ENCODE measurements around the gene NUDT22.

The NUDT22 gene

DNA sequence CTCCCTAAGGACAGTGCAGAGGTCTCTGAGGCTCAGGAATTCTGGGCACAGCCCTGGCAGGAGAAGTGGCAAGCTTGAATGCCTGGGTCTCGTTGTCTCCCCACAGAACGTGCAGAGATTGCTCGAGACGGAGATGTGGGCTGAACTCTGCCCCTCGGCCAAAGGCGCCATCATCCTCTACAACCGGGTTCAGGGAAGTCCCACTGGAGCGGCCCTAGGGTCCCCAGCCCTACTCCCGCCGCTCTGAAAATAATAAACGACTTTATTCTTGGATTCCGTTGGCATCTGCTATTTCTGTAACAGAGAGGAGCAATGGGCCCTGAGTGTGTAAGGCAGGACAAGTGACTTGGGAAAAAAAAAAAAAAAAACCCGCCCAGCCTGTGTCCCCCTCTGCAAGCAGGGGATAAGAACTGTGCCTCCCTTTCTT, 3.7 kb downstream of the NUDT22 start:
- DNase-seq: no peak

DNA sequence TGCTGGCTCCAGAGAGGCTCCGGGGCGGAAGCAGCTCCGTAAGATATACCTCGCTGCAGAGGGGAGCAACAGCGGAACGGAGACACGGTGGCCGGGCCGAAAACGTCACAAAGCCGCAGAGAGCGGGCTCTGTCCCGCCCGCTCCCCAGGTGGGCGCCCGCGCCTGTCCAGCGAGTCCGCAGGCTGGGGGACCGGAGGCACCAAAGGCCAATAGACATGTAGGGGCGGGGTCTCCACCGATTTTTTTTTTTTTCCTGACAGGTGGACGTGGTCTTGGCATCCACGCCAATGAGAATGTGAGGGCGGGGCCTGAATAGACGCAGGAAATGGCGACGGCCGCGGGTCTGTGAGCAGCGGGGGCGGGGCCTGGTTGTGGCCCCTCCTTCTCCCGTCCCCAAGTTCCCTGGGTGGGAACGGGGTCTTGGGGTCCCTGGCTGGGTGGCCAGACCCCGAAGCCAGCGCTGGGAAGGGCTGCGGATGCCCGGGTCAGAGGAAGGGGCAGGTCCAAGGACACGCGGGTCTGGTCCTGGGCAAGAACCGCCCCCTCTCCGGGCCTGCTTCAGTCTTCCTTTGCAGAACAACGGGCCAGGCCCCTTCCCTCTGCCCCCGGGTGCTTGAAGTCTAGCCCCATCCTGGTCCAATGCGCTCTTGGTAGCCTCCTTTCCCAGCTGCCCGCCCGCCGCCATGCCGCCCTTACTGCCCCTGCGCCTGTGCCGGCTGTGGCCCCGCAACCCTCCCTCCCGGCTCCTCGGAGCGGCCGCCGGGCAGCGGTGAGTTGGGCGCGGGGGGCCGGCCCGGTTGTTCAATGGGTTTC, 4.3 kb downstream of the NUDT22 start, which contains the start of gene DNAJC4:
Gene DNAJC4, plus strand, starts transcription at position 378 of the 814 bp plus-strand sequence. Its CDS starts 307 bp downstream, at position 685.
- DNase-seq: peak; percentile 85

DNA sequence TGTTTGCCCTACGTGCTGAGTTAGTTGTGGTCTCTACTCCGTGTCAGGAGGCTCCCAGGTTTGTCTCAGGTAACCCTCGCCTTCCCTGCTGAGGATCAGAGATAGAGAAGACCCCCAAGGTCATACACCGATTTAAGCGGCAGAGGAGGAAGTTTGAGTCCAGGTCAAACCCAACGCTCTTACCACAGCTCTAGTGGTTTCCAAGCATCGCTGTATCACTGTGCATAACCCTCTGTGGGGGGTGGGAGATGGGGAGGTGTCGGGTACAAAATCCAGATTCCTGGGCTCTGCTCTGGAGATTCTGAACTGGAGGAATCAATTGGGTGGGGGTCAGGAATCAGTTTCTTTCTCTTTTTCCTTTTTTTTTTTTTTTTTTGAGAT, 4.9 kb downstream of the NUDT22 start:
- DNase-seq: no peak

- DNase-seq: no peak
Measured at GRCh38 chr11:64231546-64231945, 5.5 kb downstream of the NUDT22 start.

GRCh38 chr11:64232182-64232966, 6.3 kb downstream of the NUDT22 start:
- no peak for DNase-seq

GRCh38 chr11:64232967-64233315, 6.9 kb downstream of the NUDT22 start:
- no peak for DNase-seq

- DNase-seq: peak; percentile 51
Measured at GRCh38 chr11:64233913-64234586, 8.0 kb downstream of the NUDT22 start, which contains the start of gene VEGFB. Gene VEGFB (plus strand): TSS chr11:64234584. CDS start chr11:64234834, 250 bp downstream.

- DNase-seq: no peak
Measured at GRCh38 chr11:64234647-64235379, 8.7 kb downstream of the NUDT22 start.

DNA sequence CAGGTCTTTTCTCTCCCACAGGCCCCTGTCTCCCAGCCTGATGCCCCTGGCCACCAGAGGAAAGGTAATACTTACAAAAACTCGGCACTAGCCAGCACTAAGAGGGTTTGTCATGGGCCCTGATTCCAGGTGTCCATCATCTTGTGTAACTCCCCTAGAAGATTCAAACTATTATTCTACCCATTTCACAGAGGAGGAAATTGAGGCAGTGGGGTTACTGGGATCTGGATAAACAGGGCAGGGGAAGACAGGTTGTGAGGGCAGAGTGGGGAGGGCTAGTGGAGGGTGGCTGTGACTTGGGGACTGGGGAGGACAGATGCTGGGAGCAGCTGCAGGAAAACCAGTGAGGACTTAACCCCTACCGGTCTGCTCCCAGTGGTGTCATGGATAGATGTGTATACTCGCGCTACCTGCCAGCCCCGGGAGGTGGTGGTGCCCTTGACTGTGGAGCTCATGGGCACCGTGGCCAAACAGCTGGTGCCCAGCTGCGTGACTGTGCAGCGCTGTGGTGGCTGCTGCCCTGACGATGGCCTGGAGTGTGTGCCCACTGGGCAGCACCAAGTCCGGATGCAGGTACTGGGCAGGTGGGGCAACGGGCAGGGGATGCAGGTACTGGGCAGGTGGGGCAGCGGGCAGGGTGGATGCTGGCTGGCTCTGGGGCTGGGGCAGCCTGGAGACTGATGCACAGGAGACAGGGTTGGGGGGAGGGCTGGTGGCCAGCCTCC, 9.5 kb downstream of the NUDT22 start:
- no peak for DNase-seq

DNA sequence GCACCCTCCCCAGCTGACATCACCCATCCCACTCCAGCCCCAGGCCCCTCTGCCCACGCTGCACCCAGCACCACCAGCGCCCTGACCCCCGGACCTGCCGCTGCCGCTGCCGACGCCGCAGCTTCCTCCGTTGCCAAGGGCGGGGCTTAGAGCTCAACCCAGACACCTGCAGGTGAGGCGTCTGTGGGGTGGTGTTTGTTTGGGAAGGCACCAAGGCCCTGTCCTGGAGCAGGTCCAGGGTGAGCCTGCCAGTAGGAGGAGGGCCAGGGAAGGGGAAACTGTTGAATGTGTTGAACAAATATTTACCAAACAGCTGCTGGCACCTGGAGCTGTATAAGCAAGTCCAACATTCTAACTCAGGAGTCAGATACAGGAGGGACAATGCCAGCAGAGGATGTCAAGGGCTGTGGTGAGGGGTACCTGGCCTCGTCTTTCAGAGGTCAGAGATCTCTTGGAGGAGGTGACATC, 11.4 kb downstream of the NUDT22 start:
- no peak for DNase-seq

DNA sequence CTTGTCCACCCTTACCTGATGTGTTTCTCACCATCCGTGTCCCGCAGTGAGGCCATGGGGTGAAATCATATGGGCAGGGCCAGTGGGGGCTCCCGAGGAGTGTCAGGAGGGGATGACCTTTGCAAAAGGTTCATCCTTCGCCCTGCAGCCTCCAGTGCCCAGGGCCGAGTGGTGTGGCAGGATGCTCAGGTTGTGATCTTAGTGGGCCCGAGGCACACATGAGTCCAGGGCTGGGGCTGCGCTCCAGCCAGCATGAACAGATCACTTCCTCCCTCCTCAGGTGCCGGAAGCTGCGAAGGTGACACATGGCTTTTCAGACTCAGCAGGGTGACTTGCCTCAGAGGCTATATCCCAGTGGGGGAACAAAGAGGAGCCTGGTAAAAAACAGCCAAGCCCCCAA, 12.0 kb downstream of the NUDT22 start:
- DNase-seq: no peak

GRCh38 chr11:64238999-64239398, 12.9 kb downstream of the NUDT22 start:
- no peak for DNase-seq

DNA sequence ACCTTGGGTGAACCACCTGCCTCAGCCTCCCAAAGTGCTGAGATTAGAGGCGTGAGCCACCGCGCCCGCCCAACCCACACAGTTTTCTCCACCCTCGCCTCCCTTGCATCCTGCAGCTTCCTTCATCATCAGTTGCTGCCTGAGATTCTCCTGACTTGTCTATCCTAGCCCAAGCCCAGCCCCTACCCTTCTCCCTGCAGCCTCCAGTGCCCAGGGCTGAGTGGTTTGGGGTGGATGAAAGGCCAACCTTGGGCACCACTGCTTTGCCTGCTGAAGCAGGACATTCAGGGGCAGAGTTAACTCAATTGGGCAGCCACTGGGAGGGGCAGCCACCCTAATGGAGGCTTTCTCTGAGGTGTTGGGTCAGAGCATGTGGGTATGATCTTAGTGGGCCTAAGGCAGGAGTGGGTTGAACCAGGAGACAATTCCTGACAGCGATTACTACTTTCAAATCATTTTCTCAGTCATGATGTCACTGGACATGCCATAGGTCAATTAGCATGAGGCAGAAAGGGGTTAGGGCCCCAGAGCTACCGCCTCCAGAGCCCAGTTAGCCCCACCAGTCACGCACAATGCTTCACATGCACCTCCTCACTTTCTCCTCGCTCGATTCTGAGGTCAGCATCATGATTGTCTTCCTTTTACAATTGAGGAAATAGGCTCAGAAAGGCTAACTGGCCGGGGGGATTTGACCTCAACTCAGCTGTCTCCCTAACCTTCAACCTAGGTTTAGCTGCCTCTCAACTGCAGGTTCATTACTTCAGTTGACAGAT, 13.8 kb downstream of the NUDT22 start:
- no peak for DNase-seq

DNA sequence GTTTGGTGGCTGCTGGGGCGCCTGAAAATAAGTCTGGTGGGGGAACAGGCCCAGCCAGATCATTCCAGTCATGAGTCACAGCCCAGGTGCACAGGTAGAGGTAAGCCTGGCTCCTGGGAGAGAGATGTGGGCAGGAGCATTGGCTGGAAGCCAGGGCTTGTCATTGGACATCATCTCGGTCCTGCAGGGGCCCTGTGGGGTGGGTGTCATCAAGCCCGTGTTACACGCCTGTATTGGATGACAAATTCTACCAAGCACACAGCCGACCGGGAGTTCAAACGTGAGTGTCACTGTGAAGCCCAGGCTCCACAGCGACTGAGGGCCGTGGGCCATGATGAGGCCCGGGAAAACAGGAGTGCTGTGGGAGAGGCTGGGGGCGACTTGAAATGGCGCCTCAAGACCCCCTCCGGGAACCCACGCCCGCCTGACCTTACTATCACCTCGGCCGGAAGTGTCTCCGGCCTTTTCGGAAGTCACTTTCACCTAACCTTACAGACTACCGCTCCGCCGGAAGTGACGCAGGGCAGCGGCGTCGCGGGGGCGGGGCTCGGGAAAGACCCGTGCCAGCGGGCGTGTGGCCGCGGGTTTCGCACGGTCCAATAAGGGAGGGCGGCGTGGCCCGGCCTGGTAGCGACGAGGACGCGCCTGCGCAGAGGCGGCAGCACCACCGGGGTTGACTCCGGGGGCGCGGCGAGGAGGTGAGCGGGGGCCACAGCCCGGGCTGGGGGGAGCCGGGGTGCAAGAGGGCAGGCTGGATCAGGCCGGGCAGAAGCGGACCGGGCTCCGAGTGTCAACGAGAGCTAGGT, 14.6 kb downstream of the NUDT22 start, which contains the start of gene FKBP2:
Gene FKBP2, plus strand, starts transcription at position 661 of the 806 bp plus-strand sequence. CDS start 1,293 bp downstream, outside the sequence.
- DNase-seq: peak; percentile 97

DNA sequence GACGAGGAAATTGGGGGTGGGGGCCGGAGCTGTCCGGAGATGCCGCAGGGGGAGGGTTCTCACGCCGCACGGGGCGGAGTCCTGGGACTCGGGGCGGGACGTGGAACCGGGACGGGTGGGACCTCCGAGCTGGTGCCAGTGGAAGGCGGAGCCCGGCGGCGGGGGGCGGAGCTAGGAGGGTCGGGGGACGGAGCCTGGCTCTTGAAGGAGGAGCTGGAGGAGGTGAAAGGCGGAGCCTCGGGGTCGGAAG, 15.1 kb downstream of the NUDT22 start:
- DNase-seq: peak; percentile 99

GRCh38 chr11:64241491-64242374, 15.7 kb downstream of the NUDT22 start:
- DNase-seq: no peak

GRCh38 chr11:64243236-64243854, 17.3 kb downstream of the NUDT22 start:
- no peak for DNase-seq

- no peak for DNase-seq
Measured at GRCh38 chr11:64244107-64244506, 18.0 kb downstream of the NUDT22 start.

- DNase-seq: no peak
Measured at GRCh38 chr11:64244966-64245365, 18.9 kb downstream of the NUDT22 start.
